Occipital lobe (tissue), 2 donors: ENCODE measurements around the gene C18orf32. TPM values are rescaled to one million over a fixed set of nuclear protein-coding genes. Genes with fewer than 3 reads are reported as not detected.
"Not testable (repeated sequence)": the region's sequence is repeated elsewhere in the genome, so short reads cannot be mapped to it uniquely, and the experiment has no call there.

Experiments
- DNase-seq: peaks from one replicate; lab custom pipeline; 2025; lab: John Stamatoyannopoulos, UW
- total RNA-seq: library from RNA; depleted of rRNA; stranded (reverse); fragments of >200 nt; gene quantifications from one replicate; pipeline ENCODE4 v1.2.3, GENCODE V29; 2014

The C18orf32 gene
- total RNA-seq, 1 donor from 2014 or later, result 63.2 TPM

- DNase-seq, result no peak
Measured at GRCh38 chr18:49471532-49471931, 15.5 kb downstream of the C18orf32 start.

GRCh38 chr18:49467599-49467998, 19.4 kb downstream of the C18orf32 start:
- DNase-seq, result no peak

GRCh38 chr18:49467019-49467563, 19.9 kb downstream of the C18orf32 start:
- no peak for DNase-seq

- no peak for DNase-seq
Measured at GRCh38 chr18:49464718-49465598, 22.1 kb downstream of the C18orf32 start.

GRCh38 chr18:49461602-49461977, 25.4 kb downstream of the C18orf32 start:
- DNase-seq, result no peak

- no peak for DNase-seq
Measured at GRCh38 chr18:49460976-49461601, 25.9 kb downstream of the C18orf32 start.

- DNase-seq, result no peak
Measured at GRCh38 chr18:49459404-49460171, 27.4 kb downstream of the C18orf32 start.

- no peak for DNase-seq
Measured at GRCh38 chr18:49457616-49458015, 29.4 kb downstream of the C18orf32 start.

- no peak for DNase-seq
Measured at GRCh38 chr18:49456794-49457193, 30.2 kb downstream of the C18orf32 start.

- DNase-seq, result not testable (repeated sequence)
Measured at GRCh38 chr18:49452534-49452933, 34.5 kb downstream of the C18orf32 start.

GRCh38 chr18:49447810-49448745, 39.0 kb downstream of the C18orf32 start:
- no peak for DNase-seq

- DNase-seq, result no peak
Measured at GRCh38 chr18:49446481-49446880, 40.6 kb downstream of the C18orf32 start.

GRCh38 chr18:49444581-49444980, 42.5 kb downstream of the C18orf32 start:
- DNase-seq, result no peak

- DNase-seq, result no peak
Measured at GRCh38 chr18:49443837-49444236, 43.2 kb downstream of the C18orf32 start.

GRCh38 chr18:49441338-49441938, 45.6 kb downstream of the C18orf32 start:
- DNase-seq, result no peak

GRCh38 chr18:49435170-49435569, 51.9 kb downstream of the C18orf32 start:
- no peak for DNase-seq

- no peak for DNase-seq
Measured at GRCh38 chr18:49432602-49433001, 54.4 kb downstream of the C18orf32 start.

GRCh38 chr18:49431165-49431962, 55.7 kb downstream of the C18orf32 start:
- no peak for DNase-seq
